GM03348 (cell line): Measurements from ENCODE around the gene ARHGEF6.
"Not testable (repeated sequence)": the region's sequence is repeated elsewhere in the genome, so short reads cannot be mapped to it uniquely, and the experiment has no call there.

ENCODE experiments used
- DNase-seq: peaks from one replicate; pipeline ENCODE4 v3.0.0; 2012; ENCODE audit warnings: low spot score

ARHGEF6 gene

DNA sequence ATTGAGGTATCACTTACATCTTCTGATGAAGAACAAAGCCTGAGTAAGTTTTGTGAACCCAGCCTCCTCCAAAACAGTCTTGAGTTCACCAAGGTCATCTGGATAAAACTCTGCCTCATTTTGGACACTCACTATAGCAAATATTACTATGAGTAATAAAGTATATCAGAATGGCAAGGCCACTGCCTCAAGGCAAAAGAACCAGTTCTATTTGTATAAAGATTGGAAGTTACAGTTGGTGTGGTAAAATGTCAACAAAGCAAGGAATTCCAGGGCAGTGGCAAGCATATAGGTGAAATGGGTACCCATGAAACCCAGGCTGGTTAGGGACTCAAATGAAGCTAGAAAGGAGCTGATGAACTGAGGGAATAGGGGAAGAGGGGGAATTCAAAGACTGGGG, 2.4 kb upstream of the ARHGEF6 start:
- no peak for DNase-seq

DNA sequence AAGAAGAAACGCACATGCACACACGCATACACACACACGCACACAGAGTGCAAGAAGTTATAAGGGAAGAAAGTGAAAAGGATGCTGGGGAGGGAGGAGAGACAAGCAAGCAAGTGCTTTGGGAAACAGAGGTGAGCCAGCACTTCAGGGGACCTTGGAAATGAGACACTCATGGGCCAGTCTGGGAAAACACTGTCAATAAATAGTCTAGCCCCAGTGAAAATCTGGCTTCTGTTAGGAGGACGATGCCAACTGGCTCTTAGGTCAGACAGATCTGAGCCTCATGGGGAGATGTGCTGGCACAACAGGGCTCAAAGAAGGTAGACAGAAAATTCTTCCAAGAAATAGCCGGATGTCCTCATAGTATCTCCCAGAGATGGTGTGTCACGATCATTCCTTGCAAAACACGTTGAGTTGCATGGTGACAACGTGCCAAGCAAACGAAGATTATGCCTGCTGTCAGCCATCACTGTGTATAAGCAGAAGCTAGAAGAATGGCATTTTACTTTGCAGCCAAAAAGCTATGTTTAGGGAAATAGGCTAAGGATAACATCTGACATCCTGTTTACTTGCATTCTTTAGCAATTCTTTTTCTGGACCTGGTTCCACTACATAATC, 557 bp upstream of the ARHGEF6 start:
- peak; percentile 4 for DNase-seq

DNA sequence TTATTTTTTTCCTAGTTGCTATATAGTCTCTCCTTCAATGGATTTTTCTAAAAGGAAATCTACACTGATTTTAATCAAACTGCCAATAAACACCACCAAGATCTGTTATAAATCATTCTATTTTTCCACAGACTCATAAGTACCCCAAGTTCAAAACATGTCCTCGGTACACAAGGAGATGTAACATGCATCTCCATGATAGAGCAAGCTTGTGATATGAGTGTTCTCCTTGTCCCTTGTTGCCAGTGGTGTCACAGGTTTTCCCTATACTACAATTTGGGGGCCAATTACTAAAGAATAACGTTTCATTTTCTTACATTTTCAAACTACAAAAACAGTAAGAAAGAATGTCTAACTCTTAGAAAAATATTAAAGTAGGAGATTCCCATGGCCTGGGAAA, 491 bp downstream of the ARHGEF6 start:
- DNase-seq, result no peak

DNA sequence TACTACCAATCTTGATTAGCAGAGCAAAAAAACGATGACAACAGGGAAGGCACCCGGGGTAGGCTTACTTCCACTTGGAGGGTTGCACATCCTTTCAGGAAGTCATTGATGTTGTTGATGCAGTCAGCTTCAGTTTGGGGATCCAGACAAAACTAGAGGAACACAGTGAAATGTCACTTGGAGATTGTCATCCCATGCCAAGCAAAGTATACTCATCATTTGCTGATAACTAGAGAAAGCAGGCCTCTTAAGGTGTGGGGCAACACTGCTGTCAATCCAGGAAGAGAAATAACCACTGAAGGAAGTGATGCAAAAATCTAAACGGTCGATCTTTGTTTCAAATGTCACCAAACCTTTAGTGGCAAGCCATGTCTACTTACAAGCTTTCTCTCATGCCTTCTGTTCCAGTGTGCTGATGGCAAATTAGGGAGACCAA, 1.4 kb downstream of the ARHGEF6 start:
- no peak for DNase-seq

DNA sequence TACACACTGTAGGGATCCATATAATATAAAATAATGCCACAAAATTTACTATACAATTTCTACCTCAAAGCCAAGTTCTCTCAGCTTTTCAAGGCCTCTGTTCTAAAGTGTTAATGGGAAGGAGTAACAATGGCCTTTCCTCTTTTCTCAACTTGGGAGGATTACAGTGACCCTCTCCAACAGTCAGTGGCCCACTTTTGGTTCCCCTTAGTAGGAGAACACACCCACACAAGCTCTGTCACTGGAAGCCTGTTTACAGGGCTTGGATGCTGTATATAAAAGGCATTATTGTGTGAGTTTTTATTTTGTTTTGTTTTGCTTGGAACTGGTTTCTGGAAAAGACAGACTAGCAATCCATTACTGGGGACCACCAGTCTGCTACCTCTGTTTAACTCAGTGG, 1.8 kb downstream of the ARHGEF6 start:
- no peak for DNase-seq

DNA sequence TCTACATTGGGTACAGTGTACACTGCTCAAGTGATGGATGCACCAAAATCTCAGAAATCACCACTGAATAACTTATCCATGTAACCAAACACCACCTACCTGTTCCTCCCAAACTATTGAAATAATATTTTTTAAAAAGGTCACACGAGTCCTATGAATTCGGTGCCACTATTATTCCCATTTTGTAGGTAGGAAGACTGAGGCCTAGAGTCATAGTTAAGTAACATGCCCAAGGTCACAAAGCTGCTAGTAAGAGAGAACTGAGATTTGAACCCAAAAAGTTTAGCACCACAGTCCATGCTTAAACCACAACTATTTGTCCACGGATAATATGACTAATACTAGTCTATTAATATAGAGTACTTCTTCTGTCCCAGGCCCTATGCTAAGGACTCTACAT, 2.7 kb downstream of the ARHGEF6 start:
- DNase-seq, result no peak

DNA sequence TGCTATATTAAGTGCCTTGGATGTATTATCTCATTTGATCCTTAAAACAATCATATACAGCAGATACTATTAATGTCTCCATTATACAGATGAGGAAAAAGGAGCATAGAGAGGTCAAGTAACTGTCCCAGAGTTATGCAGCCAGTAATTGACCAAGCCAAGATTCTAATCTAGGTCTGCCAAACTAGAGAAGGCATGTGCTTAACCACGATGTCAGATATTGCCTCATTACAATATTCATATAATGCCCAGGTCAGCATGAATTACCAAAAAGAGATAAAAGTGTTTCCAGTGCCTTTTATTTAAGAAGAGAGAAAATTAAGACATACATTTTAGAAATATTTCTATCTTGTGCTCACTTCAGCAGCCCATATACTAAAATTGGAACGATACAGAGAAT, 7.1 kb downstream of the ARHGEF6 start:
- no peak for DNase-seq

DNA sequence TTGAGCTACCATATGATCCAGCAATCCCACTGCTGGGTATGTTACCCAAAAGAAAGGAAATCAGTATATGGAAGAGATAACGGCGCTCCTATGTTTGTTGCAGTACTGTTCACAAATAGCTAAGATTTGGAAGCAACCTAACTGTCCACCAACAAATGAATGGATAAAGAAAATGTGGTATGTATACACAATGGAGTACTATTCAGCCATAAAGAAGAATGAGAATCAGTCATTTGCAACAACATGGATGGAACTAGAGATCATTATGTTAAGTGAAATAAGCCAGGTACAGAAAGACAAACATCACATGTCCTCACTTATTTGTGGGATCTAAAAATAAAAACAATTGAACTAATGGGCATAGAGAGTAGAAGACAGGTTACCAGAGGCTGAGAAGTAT, 8.9 kb downstream of the ARHGEF6 start:
- DNase-seq, result not testable (repeated sequence)

DNA sequence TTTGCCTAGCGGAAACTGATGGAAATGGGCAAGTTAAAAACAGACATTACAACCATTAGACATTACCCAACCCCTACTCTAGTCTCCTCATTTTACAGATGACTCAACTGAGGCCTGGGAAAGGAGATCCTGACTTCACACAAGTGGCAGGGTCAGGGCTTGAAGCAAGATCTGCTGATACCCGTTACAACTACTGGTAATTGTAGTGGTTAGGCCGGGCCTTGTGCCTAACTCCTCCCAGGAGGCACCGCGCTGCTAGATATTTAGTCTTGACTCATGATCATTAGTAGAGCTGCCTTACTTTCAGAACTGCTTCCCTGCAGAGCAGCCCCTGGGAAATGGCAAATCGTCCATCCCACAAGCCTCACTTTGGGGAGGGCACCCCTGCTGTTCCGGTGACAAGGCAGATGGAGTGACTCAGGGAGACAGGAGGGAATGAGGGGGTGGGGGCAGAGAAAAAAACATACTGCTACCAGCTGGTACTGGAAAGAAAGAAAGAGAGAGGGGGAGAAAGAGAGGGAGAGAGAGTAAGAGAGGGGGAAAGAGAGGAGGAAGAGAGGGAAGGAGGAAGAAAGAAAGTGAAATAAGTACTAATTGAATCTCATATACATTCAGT, 12.2 kb downstream of the ARHGEF6 start:
- peak; percentile 77 for DNase-seq

DNA sequence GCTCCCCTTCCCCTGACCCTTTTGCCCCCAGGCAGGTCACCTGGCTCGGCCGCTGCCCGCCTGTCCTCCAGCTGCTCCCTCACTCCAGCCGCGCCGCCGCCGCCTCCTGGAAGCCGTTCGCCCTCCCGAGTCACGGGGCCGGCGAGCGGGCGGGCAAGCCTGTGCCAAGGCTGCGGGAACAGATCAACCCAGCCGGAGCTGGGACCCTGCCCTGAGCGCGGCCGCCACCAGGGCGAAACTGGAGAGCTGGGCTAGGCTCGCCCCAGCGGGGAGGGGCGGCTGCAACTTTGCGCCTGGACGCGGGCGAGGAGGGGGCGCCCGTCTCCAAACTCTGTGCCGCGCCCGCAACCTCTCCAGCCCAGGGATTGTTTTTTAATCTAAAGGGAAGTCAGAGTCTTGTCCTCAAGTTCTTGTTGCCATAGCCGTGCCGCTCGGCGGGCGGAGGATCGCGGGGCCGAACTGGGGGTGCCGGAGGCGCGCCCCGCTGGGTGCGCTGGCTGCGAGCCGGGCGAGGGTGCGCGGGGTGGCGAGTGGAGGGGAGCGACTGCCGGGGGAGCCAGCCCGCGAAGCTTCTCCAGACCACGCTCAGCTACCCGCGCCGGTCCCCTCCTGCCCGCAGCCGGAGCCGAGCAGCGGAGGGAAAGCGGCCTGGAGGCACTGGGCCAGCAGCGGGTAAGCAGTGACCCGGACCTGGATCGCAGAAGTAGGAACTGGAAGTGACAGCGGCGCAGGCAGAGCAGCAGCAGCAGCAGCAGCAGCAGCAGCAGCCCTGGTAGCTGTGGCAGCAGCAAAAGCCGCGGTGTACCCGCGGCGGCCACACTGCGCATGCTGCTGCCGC, 13.4 kb downstream of the ARHGEF6 start:
- DNase-seq, result peak; percentile 68

DNA sequence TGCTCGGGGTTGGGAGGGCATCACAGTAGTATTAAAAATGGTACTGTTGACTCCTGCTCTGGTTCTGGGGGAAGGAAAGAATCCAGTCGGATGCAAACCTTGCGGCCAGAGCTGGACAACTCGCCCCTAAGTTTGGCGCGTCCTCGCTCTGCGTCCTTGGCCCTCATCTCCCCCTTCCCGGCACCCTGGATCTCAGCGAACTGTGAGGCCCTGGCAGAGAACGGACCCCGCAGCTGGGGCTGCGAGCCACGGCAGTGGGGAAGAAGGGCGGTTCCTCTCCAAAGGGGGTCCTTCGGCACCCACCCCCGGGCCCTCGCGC, 14.0 kb downstream of the ARHGEF6 start:
- DNase-seq, result no peak

DNA sequence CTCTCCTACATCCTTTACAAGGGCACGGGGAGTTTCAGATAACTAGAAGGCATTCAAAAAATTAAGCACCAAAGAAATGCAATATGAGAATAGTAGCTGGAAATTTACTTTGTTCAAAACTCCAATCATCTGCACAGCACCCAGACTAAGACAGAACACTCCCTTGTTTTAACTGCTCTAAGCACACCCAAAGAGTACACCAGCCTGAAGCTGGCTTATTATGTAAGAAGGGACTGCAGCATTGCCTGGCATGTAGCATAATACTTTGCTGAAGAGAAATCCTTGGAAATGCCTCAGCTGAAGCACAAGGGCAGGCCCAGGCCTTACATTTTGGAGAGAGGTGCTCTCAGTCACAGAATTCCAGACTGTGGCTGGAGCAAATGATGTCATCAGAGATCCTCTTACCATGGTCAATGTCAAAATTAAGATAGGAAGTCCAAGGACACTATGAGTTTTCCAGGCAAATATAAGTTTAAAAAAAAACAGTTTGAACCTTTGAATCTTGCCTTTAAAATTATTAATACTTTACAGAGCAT, 14.8 kb downstream of the ARHGEF6 start:
- peak; percentile 6 for DNase-seq

DNA sequence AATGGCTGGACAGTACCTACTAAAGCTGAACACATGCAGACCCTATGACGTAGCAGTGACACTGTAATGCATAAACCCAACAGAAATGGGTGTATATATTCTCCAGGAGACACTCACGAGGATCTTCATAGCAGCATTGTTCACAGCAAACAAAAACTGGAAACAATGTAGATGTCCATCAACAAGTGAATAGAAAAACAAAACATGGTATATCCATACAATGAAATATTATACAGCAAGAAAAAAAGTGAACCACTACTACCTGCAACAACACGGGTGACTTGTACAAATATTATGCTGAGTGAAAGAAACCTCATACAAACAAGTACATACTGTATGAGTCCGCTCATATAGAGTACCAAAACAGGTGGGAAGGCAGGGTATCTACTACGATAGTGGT, 16.5 kb downstream of the ARHGEF6 start:
- DNase-seq, result no peak

DNA sequence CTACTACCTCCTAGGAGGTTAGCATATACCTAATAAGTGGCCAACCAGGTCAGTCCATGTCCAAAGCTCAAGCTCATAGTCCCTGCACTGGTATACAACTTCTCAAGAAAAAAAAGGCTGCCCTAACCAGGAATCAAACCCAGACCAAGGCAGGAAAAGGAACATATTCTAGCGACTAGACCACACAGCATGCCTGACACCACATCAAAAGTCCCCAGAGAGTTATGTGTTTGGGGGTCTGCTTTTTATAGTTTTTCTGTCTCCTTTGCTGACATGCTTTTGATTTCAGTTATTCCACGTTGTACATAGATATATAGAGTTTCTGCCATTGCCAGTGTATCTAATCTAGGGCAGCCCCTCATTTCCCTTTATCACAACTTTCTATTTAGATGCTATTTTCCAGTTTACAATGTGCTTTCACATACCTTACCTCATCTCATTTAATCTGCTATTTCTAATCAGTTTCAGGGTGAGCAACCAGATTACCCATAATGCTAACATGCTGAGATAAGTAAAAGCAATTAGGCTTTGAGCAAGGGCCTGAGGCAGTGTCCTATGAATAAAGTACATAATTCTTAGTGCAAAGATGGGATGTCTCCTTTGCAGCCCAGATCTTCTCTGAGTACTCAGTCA, 17.8 kb downstream of the ARHGEF6 start:
- DNase-seq, result no peak

DNA sequence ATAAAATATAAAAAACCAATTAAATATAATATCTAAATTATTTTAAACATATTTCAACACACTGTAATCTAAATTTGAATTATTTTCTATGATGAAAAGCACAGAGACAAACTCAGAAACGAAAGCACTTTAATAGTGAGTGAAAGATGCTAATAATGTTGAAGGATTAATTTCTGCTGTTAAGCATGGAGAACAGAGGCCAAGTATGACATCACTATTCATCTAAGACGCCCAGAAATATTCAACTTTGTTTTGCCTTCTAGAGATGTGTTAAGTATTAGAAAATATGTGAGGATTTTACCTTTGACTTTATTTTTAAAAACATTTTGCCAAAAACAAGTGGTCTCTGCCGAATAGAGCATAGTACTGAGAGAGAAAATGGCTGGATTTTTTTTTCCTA, 19.3 kb downstream of the ARHGEF6 start:
- peak; percentile 9 for DNase-seq

DNA sequence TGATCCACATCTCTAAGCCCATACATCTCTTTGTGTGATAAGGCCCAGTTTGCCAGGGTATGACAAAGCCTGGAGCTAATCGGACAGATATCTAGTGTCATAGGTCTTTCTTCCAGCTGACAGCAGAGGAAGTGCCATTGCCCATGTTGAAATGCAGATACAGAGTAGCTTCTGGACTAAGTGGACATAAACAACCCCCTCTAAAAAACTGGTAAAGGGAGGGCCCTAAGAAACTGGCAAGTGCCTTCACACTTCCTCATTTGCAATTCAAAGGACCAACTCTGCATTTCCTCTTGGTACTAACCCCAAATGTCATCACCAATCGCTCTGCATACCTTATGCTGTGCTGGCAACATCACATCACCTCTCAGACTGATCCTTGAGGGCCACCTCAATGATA, 20.8 kb downstream of the ARHGEF6 start:
- DNase-seq, result no peak

DNA sequence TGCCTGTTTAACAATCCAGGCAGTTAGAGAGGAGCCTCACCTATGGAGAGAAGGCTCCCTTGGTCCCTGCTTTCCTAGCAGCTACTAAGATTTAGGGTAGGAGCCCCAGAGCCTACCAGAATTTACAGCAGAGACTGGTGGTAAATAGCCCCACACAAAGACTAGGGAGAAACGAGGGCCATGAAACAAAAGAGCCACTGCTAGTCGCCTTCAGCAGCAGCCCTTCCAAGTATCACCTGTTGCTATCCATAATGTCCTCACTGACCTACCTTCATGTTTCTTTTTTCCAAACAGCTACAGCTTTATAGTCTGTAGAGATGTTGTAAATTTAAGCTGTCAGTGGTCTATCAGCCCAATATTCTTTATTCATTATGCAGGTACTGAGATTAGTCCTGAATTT, 25.3 kb downstream of the ARHGEF6 start:
- DNase-seq, result no peak

DNA sequence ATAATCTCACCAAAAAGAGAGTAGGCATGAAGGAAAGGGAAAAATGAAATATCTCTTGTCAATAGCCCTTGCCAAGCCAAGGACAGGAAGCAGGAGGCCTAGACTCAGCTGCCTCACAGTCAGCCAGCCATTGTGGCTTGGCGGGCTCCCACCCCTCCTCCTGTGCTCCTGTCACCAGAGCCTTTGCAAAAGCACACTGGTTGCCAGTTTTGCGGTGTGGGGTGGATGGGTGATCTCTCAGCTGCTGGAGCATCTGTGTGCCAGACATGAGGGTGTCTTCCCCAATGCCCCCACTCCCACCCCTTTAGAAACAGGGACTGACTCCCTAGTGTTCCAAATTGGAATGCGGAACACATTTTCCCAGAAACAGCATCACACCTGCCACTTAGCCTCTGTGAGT, 26.1 kb downstream of the ARHGEF6 start:
- DNase-seq, result peak; percentile 56

DNA sequence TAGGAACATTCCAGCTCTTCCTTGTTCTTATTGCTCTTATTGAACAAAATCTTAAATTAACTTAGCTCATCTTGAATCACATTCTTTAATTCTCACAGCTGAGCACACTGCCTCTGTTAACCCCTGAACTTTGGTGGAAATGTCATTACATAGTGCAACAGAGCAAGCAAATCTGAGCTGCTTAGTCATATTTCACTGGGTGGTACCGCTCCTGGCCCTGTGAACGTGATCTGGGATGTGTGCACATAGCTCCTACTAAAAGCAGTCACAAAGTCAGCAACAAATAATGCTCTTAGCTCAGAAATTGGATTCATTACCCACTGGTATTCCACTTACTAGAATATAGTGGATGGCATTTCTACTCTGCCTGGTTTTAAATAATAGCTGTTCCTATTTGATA, 27.9 kb downstream of the ARHGEF6 start:
- peak; percentile 23 for DNase-seq

DNA sequence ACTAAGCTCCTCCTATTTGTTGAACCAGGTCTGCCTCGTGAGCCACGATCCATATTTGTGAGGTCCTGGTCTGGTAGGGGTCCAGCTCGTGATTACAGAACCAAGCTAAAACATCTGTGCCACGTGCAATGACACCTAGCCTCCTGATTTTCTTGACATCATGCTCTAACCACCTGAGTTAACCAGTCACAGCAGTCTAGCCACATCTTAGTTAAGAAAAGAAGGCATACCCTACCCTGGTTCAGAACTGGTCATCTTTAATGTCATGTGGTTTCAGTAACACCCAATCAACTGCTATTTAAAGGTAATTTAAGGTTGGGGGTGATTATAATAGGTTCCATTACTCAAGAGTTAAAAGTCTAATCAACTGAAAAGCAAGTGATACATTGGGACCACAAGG, 28.4 kb downstream of the ARHGEF6 start:
- no peak for DNase-seq

DNA sequence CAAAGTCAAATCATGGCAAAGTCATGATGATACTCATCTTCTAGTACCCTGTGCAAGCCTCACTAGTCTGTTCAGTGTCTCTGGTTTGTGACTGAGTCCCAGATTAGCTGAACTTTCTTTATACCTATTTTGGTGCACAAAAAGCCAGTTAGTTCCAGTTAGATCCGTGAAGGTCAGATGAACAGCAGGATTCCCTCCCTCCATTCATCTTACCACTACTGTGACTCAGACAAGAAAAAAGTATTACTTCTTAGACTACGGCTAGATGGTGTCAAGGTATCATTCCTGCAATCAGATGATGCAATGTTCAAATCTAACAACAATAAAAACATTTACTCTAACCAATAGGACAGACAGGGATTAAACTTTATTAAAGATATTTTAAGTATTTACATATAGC, 30.4 kb downstream of the ARHGEF6 start:
- no peak for DNase-seq
